K562 (cell line): ENCODE results near the gene HEATR1. TPM values are rescaled to one million over a fixed set of nuclear protein-coding genes. Genes with fewer than 3 reads are reported as not detected.

Experiments used
- ARHGAP35 ChIP-seq: fragments of 450-650 bp; IDR thresholded peaks from 2 replicates; pipeline ENCODE4 v1.6.1; 2018; ENCODE audit not compliant: partially characterized antibody
- ARID2 ChIP-seq: fragments of 450-650 bp; IDR thresholded peaks from 2 replicates; pipeline ENCODE4 v1.6.1; 2017; ENCODE audit warnings: antibody characterized with exemption, mild to moderate bottlenecking
- ELF2 ChIP-seq: fragments of 250-450 bp; sonication (Bioruptor Pico); IDR thresholded peaks from 2 replicates; pipeline ENCODE4 v1.5.0; 2021; ENCODE audit warnings: mild to moderate bottlenecking
- ETV1 ChIP-seq: fragments of 450-650 bp; conservative IDR thresholded peaks from 2 replicates; pipeline ENCODE4 v1.6.1; 2016; ENCODE audit warnings: missing genetic modification characterization, control low read depth, low read depth, missing compliant biosample characterization
- KLF16 ChIP-seq: IDR thresholded peaks from 2 replicates; pipeline ENCODE4 v1.6.1; 2016; ENCODE audit warnings: antibody characterized with exemption
- TAL1 ChIP-seq: fragments of 450-650 bp; IDR thresholded peaks from 2 replicates; pipeline ENCODE4 v1.6.1; 2016; ENCODE audit warnings: mild to moderate bottlenecking
- ZFPM2 ChIP-seq: fragments of 250-450 bp; sonication (Bioruptor Pico); IDR thresholded peaks from 2 replicates; pipeline ENCODE4 v1.5.1; 2022; ENCODE audit warnings: mild to moderate bottlenecking
- ZNF165 ChIP-seq: fragments of 250-450 bp; sonication (Bioruptor Pico); IDR thresholded peaks from 2 replicates; pipeline ENCODE4 v1.4.0; 2020; ENCODE audit warnings: borderline replicate concordance
- ZNF197 ChIP-seq: fragments of 200-800 bp; sonication (Bioruptor generic); IDR thresholded peaks from 2 replicates; pipeline ENCODE4 v1.6.1; 2016; ENCODE audit warnings: low read depth, missing genetic modification characterization, missing compliant biosample characterization
- ZNF436 ChIP-seq: fragments of 250-450, 450-650 bp; sonication (Bioruptor Pico); formaldehyde crosslinking; IDR thresholded peaks from 2 replicates; pipeline ENCODE4 v1.7.0; 2020; ENCODE audit warnings: mild to moderate bottlenecking
- ZZZ3 ChIP-seq: fragments of 450-650 bp; IDR thresholded peaks from 2 replicates; pipeline ENCODE4 v1.6.1; 2016; ENCODE audit warnings: antibody characterized with exemption, mild to moderate bottlenecking, moderate library complexity
- polyA plus RNA-seq, 8 experiments: library from polyadenylated mRNA; depleted of rRNA in 4 of 8; stranded (reverse) in 5 of 8; unstranded in 3 of 8; fragments of >200 nt; fragmentation: Nextera tagmentation in 2 of 8; fragmentation: Illumina TruSeq in 1 of 8; extraction: Ambion mirVana in 2 of 8; extraction: Trizol in 1 of 8; gene quantifications; 2 replicates each; pipeline versions ENCODE4 v1.2.1 to v1.2.3, GENCODE V29; 2011 to 2014; ENCODE audit warnings: inconsistent platforms in 1 of 8, missing spikeins in 1 of 8
- total RNA-seq, 7 experiments: library from RNA; depleted of rRNA in 6 of 7; stranded (reverse); fragments of >200 nt in 6 of 7; fragmentation: Illumina TruSeq in 2 of 7; extraction: Trizol in 2 of 7; gene quantifications; 2 replicates each; pipeline versions ENCODE4 v1.2.1 to v1.2.3, GENCODE V29; 2011 to 2021; ENCODE audit warnings: low replicate concordance in 1 of 7
- TF ChIP-seq, protein P1 (sequence below): fragments of 150-350 bp; IDR thresholded peaks from 2 replicates; pipeline ENCODE4 v1.6.1; 2014; ENCODE audit warnings: low read depth, mild to moderate bottlenecking, low read length, borderline replicate concordance
- TF ChIP-seq, protein P2 (sequence below): IDR thresholded peaks from 2 replicates; pipeline ENCODE4 v1.6.1; 2011; ENCODE audit not compliant: insufficient read length; ENCODE audit errors: extremely low read depth
- TF ChIP-seq, protein P3 (sequence below): sonication (generic); formaldehyde crosslinking; IDR thresholded peaks from 2 replicates; pipeline ENCODE4 v1.8.0; 2023; ENCODE audit warnings: mild to moderate bottlenecking, missing genetic modification reagents
- TF ChIP-seq, protein P4 (sequence below): sonication (generic); formaldehyde crosslinking; IDR thresholded peaks from 2 replicates; pipeline ENCODE4 v1.8.0; 2022; ENCODE audit warnings: missing genetic modification reagents, mild to moderate bottlenecking, moderate library complexity, borderline replicate concordance
- TF ChIP-seq, protein P5 (sequence below), 3 experiments: fragments of 200-800 bp in 1 of 3; sonication (Bioruptor generic) in 1 of 3; sonication (generic) in 1 of 3; formaldehyde crosslinking in 1 of 3; IDR thresholded peaks; 2 replicates each; pipeline versions ENCODE4 v1.6.1 to v1.8.0; 2016 to 2022; ENCODE audit warnings: mild to moderate bottlenecking in 2 of 3, missing compliant biosample characterization in 2 of 3, missing genetic modification characterization in 2 of 3, missing genetic modification reagents in 1 of 3

Gene HEATR1
- total and polyA plus RNA-seq, 9 of the 15 experiments (the other 6 are each of a cell fraction or from before 2014, with no cell fraction given), result 28.3 to 108 (median 50.9) TPM

DNA sequence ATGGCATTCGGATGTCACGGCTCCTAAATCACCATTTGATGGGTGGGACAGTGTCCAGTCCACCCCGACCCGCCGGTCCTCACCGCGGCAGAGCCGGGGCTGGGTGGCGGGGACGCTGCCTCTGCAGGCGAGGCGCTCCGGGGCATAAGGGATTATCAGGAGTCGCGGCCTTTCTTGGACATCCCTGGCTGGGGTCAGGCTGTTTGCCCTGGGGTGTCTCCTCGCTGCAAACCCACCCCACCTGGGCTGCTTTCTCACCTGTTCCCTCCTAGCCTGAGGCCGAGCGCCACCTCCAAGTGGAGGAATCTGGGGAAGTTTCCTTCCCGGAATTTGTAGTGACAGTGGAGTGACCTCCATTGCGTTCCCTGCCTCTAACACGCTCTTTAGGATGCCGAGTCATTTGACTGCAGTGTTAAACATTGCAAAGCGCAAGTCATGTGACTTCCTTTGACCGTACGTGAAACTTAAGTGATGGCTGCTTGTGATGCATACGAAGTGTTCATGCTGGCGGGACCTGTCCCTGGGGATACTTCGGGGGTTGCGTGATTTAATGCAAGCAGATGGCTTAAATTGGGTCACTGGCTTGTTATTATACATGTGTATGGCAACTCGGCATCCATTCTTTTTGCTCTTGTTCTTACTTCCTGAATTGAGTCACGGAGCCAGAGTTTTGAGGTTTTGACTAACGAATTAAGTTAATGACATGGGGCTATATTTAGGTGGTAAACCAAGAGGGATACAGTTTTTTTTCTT is 80.0 kb downstream of the HEATR1 start (continued):
- TF ChIP-seq, protein P1, sequence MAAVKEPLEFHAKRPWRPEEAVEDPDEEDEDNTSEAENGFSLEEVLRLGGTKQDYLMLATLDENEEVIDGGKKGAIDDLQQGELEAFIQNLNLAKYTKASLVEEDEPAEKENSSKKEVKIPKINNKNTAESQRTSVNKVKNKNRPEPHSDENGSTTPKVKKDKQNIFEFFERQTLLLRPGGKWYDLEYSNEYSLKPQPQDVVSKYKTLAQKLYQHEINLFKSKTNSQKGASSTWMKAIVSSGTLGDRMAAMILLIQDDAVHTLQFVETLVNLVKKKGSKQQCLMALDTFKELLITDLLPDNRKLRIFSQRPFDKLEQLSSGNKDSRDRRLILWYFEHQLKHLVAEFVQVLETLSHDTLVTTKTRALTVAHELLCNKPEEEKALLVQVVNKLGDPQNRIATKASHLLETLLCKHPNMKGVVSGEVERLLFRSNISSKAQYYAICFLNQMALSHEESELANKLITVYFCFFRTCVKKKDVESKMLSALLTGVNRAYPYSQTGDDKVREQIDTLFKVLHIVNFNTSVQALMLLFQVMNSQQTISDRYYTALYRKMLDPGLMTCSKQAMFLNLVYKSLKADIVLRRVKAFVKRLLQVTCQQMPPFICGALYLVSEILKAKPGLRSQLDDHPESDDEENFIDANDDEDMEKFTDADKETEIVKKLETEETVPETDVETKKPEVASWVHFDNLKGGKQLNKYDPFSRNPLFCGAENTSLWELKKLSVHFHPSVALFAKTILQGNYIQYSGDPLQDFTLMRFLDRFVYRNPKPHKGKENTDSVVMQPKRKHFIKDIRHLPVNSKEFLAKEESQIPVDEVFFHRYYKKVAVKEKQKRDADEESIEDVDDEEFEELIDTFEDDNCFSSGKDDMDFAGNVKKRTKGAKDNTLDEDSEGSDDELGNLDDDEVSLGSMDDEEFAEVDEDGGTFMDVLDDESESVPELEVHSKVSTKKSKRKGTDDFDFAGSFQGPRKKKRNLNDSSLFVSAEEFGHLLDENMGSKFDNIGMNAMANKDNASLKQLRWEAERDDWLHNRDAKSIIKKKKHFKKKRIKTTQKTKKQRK, result no peak
- TF ChIP-seq, protein P2, sequence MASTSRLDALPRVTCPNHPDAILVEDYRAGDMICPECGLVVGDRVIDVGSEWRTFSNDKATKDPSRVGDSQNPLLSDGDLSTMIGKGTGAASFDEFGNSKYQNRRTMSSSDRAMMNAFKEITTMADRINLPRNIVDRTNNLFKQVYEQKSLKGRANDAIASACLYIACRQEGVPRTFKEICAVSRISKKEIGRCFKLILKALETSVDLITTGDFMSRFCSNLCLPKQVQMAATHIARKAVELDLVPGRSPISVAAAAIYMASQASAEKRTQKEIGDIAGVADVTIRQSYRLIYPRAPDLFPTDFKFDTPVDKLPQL, result no peak
- TF ChIP-seq ETV1 (tag) (no peak), ZNF436 (CRISPR knock-in tag) (no peak), ZNF165 (CRISPR knock-in tag) (no peak), ARID2 (no peak), TAL1 (no peak), ARHGAP35 (no peak), ZFPM2 (CRISPR knock-in tag) (0 out of 2 replicates have a peak, but pooled peaks have one; percentile 49), ZZZ3 (no peak), ZNF197 (CRISPR knock-in tag) (no peak), KLF16 (no peak), ELF2 (CRISPR knock-in tag) (0 out of 2 replicates have a peak, but pooled peaks have one; percentile 55)
- TF ChIP-seq, protein P3, sequence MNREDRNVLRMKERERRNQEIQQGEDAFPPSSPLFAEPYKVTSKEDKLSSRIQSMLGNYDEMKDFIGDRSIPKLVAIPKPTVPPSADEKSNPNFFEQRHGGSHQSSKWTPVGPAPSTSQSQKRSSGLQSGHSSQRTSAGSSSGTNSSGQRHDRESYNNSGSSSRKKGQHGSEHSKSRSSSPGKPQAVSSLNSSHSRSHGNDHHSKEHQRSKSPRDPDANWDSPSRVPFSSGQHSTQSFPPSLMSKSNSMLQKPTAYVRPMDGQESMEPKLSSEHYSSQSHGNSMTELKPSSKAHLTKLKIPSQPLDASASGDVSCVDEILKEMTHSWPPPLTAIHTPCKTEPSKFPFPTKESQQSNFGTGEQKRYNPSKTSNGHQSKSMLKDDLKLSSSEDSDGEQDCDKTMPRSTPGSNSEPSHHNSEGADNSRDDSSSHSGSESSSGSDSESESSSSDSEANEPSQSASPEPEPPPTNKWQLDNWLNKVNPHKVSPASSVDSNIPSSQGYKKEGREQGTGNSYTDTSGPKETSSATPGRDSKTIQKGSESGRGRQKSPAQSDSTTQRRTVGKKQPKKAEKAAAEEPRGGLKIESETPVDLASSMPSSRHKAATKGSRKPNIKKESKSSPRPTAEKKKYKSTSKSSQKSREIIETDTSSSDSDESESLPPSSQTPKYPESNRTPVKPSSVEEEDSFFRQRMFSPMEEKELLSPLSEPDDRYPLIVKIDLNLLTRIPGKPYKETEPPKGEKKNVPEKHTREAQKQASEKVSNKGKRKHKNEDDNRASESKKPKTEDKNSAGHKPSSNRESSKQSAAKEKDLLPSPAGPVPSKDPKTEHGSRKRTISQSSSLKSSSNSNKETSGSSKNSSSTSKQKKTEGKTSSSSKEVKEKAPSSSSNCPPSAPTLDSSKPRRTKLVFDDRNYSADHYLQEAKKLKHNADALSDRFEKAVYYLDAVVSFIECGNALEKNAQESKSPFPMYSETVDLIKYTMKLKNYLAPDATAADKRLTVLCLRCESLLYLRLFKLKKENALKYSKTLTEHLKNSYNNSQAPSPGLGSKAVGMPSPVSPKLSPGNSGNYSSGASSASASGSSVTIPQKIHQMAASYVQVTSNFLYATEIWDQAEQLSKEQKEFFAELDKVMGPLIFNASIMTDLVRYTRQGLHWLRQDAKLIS (CRISPR knock-in tag), result peak; percentile 23; the same call in 1 of the 2 replicates
- TF ChIP-seq, protein P4, sequence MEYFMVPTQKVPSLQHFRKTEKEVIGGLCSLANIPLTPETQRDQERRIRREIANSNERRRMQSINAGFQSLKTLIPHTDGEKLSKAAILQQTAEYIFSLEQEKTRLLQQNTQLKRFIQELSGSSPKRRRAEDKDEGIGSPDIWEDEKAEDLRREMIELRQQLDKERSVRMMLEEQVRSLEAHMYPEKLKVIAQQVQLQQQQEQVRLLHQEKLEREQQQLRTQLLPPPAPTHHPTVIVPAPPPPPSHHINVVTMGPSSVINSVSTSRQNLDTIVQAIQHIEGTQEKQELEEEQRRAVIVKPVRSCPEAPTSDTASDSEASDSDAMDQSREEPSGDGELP (CRISPR knock-in tag), result 0 out of 2 replicates have a peak, but pooled peaks have one; percentile 0
- TF ChIP-seq, protein P5, sequence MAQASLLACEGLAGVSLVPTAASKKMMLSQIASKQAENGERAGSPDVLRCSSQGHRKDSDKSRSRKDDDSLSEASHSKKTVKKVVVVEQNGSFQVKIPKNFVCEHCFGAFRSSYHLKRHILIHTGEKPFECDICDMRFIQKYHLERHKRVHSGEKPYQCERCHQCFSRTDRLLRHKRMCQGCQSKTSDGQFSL (CRISPR knock-in tag; IDR thresholded peaks at IDR 0.05), result peak; percentile 61; the same call in 1 of the 2 replicates
- TF ChIP-seq, protein P5 (tag; IDR thresholded peaks at IDR 0.05), result no peak
